Measurements from ENCODE around the gene OSBPL8. TPM values are rescaled to one million over a fixed set of nuclear protein-coding genes. Genes with fewer than 3 reads are reported as not detected.

OSBPL8 gene
- total and polyA plus RNA-seq, 9 of the 15 experiments (the other 6 are each of a cell fraction or from before 2014, with no cell fraction given): 17.4 to 82.7 (median 42.8) TPM

- TF ChIP-seq PRDM10 (IDR thresholded peaks at IDR 0.05; ENCODE audit: partially characterized antibody) (no peak), ZNF583 (CRISPR knock-in tag; IDR thresholded peaks at IDR 0.05) (no peak), PTRF (tag; IDR thresholded peaks at IDR 0.05) (no peak), ZNF717 (CRISPR knock-in tag; IDR thresholded peaks at IDR 0.05) (no peak), CBX5 (IDR thresholded peaks at IDR 0.05; ENCODE audit: borderline replicate concordance, low read depth) (peak; percentile 79; the same call in 1 of the 2 replicates), ELK3 (CRISPR knock-in tag; IDR thresholded peaks at IDR 0.05) (no peak), POLR2A (conservative IDR thresholded peaks at IDR 0.05) (no peak), ARID3B (CRISPR knock-in tag; IDR thresholded peaks at IDR 0.05; ENCODE audit: borderline replicate concordance) (no peak), ZNF76 (CRISPR knock-in tag; IDR thresholded peaks at IDR 0.05; ENCODE audit: borderline replicate concordance) (no peak), POLR2AphosphoS2 (IDR thresholded peaks at IDR 0.05; ENCODE audit: low read length) (no peak), ZNF431 (CRISPR knock-in tag; IDR thresholded peaks at IDR 0.05) (no peak), YBX1 (IDR thresholded peaks at IDR 0.05) (no peak), BMI1 (IDR thresholded peaks at IDR 0.05; ENCODE audit: low read length) (no peak), ETS1 (conservative IDR thresholded peaks at IDR 0.05; ENCODE audit: control insufficient read depth, low read depth, low read length) (no peak), PBX2 (CRISPR knock-in tag; IDR thresholded peaks at IDR 0.05; ENCODE audit: low read depth) (no peak), PBX2 (tag; conservative IDR thresholded peaks at IDR 0.05; ENCODE audit: low read depth) (no peak), ZKSCAN3 (CRISPR knock-in tag; IDR thresholded peaks at IDR 0.05) (no peak), TSC22D4 (tag; IDR thresholded peaks at IDR 0.05) (no peak), TBP (optimal IDR thresholded peaks at IDR 0.05; ENCODE audit: low read depth, low read length) (no peak), HNRNPL (IDR thresholded peaks at IDR 0.05; ENCODE audit: low read depth, low read length) (no peak)
Observed at GRCh38 chr12:76539727-76540126, 19.8 kb downstream of the OSBPL8 start (continued).
